SK-N-SH treated with all-trans-retinoic acid at 6 μM for 48 hours (cell line): Measurements from ENCODE around the gene VILL.

Experiments used
- ATAC-seq: fragments of 200-7000 bp; cut with Tn5 transposase; 3 replicates; pipeline ENCODE4 v1.9.1; 2020; ENCODE audit warnings: mild to moderate bottlenecking, moderate library complexity
- CSDC2 ChIP-seq: fragments of 250-450 bp; sonication (Bioruptor Pico); IDR thresholded peaks from 2 replicates; pipeline ENCODE4 v1.5.0; 2020; ENCODE audit warnings: mild to moderate bottlenecking, moderate library complexity
- CSRNP3 ChIP-seq: fragments of 250-450 bp; sonication (Bioruptor Pico); IDR thresholded peaks from 2 replicates; pipeline ENCODE4 v1.5.1; 2021; ENCODE audit warnings: mild to moderate bottlenecking, moderate library complexity
- ESRRG ChIP-seq: fragments of 250-450 bp; sonication (Bioruptor Pico); IDR thresholded peaks from 2 replicates; pipeline ENCODE4 v1.6.1; 2021; ENCODE audit warnings: mild to moderate bottlenecking
- ISL1 ChIP-seq: fragments of 250-450 bp; sonication (Bioruptor Pico); IDR thresholded peaks from 2 replicates; pipeline ENCODE4 v2.1.2; 2022; ENCODE audit warnings: mild to moderate bottlenecking, moderate library complexity
- OSR1 ChIP-seq: fragments of 250-450 bp; sonication (Bioruptor Pico); IDR thresholded peaks from 2 replicates; pipeline ENCODE4 v1.8.0; 2022; ENCODE audit warnings: moderate library complexity, mild to moderate bottlenecking, inconsistent platforms
- PPARA ChIP-seq: fragments of 250-450 bp; sonication (Bioruptor Pico); IDR thresholded peaks from 2 replicates; pipeline ENCODE4 v1.5.0; 2020; ENCODE audit warnings: mild to moderate bottlenecking, borderline replicate concordance
- RARB ChIP-seq: fragments of 250-450 bp; sonication (Bioruptor Pico); IDR thresholded peaks from 2 replicates; pipeline ENCODE4 v1.8.0; 2021; ENCODE audit warnings: mild to moderate bottlenecking, moderate library complexity
- SNAI2 ChIP-seq: fragments of 250-450 bp; sonication (Bioruptor Pico); IDR thresholded peaks from 2 replicates; pipeline ENCODE4 v1.5.0; 2020; ENCODE audit warnings: mild to moderate bottlenecking, moderate library complexity
- TOX ChIP-seq: fragments of 250-450 bp; sonication (Bioruptor Pico); IDR thresholded peaks from 2 replicates; pipeline ENCODE4 v1.8.0; 2021; ENCODE audit warnings: mild to moderate bottlenecking, moderate library complexity, borderline replicate concordance
- TSHZ2 ChIP-seq: fragments of 250-450 bp; sonication (Bioruptor Pico); IDR thresholded peaks from 2 replicates; pipeline ENCODE4 v1.5.0; 2020; ENCODE audit warnings: mild to moderate bottlenecking, moderate library complexity
- ZC3H10 ChIP-seq: fragments of 250-450 bp; sonication (Bioruptor Pico); IDR thresholded peaks from 2 replicates; pipeline ENCODE4 v1.5.1; 2021; ENCODE audit warnings: mild to moderate bottlenecking, moderate library complexity
- ZFP3 ChIP-seq: fragments of 250-450 bp; sonication (Bioruptor Pico); IDR thresholded peaks from 2 replicates; pipeline ENCODE4 v1.5.0; 2020; ENCODE audit warnings: mild to moderate bottlenecking, moderate library complexity
- ZNF565 ChIP-seq: fragments of 450-650 bp; formaldehyde crosslinking; conservative IDR thresholded peaks from 2 replicates; pipeline ENCODE4 v1.5.0; 2020; ENCODE audit warnings: low read depth, mild to moderate bottlenecking, moderate library complexity
- ZNF8 ChIP-seq: fragments of 450-650 bp; formaldehyde crosslinking; IDR thresholded peaks from 2 replicates; pipeline ENCODE4 v1.5.0; 2020; ENCODE audit warnings: mild to moderate bottlenecking, moderate library complexity

The VILL gene

GRCh38 chr3:38015984-38016383, 25.4 kb downstream of the VILL start:
- ATAC-seq, result no peak
- TF ChIP-seq ZNF8 (CRISPR knock-in tag) (no peak), ZC3H10 (CRISPR knock-in tag) (no peak), ZFP3 (CRISPR knock-in tag) (no peak), CSDC2 (CRISPR knock-in tag) (no peak), TSHZ2 (CRISPR knock-in tag) (no peak), ESRRG (CRISPR knock-in tag) (no peak), CSRNP3 (CRISPR knock-in tag) (no peak)

- no peak for ATAC-seq
- no peak for TF ChIP-seq SNAI2
- TF ChIP-seq TOX (CRISPR knock-in tag), result no peak
- TF ChIP-seq OSR1 (CRISPR knock-in tag), result no peak
- no peak for TF ChIP-seq CSRNP3 (CRISPR knock-in tag)
Observed at GRCh38 chr3:38016410-38016809, 25.8 kb downstream of the VILL start.

DNA sequence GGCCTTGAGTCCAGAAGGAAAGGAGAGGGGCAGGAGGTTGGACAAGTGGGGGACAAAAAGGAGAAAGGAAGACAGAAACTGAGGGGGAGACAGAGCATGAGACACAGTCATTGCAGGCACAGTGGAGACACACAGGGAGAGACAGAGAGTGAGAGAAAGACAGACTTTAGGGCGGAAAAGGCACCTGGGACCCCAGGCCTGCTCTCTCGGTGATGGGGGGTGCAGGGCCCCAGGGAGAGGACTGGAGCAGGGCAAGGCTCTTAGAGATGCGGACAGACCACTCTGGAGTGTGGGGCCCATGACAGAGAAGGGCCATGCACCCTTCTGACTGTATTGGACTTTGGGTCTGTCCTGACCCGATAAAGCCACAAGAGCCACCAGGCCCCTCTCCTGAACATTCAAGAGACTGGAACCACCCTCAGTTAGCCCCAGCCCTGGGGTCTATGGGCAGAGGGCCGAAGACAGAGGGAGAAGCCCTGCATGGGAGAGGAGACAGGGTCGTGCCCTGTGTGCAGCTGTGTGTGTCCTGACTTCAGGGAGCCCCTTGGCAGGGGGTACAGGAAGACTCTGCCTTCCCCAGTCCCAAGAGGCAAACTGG, 26.4 kb downstream of the VILL start:
- ATAC-seq, result no peak; the same call in 2 of the 3 replicates
- no peak for TF ChIP-seq ISL1 (CRISPR knock-in tag)
- no peak for TF ChIP-seq ZNF565 (CRISPR knock-in tag)
- no peak for TF ChIP-seq SNAI2
- no peak for TF ChIP-seq PPARA (CRISPR knock-in tag)
- TF ChIP-seq TSHZ2 (CRISPR knock-in tag), result no peak
- TF ChIP-seq ESRRG (CRISPR knock-in tag), result no peak
- no peak for TF ChIP-seq ZNF8 (CRISPR knock-in tag)
- no peak for TF ChIP-seq RARB (CRISPR knock-in tag)
- no peak for TF ChIP-seq CSDC2 (CRISPR knock-in tag)
- TF ChIP-seq, all 23 proteins: peak for 0

DNA sequence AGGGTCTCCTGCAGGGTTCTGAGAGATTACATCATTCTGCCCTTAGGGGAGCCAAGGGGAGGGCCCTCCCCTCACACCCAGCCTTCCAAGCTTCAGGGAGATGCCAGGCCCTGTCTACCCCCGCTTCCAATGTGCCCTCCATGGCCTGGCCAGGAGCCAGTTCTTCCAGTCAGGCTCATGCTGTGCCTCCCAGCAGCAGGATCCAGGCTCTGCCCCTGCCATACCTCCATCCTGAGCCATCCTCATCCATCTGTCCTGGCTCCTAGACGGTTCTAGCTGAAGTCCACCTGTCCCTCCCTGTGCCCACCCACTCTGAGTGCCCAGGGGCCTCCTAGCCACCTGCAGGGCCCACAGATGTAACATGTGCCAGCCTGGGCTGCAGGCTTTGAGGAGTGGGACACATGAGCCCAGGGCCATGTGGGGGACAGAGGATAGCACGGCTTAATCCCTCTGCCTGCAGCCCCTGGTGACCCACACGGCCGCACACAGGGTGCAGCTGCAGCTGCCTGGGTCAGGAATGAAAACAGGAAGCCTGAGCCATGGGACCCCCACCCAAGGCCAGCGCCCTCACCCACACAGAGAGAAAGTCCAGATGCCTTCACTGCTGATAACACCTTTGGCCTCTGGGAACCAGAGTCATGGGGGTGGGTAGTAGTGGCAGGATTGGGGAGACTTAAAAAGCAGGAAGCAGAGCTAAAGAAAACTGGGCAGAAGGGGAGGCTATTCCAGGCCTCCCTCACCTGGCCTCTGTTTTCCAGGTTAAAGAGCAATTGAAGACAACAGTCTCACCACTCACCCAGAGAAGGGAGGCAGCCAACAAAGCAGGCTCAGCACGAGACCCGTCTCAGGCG, 27.1 kb downstream of the VILL start:
- no peak; the same call in 2 of the 3 replicates for ATAC-seq
- no peak for TF ChIP-seq ZFP3 (CRISPR knock-in tag)
